Measurements from ENCODE around the gene MED13L.

The MED13L gene

DNA sequence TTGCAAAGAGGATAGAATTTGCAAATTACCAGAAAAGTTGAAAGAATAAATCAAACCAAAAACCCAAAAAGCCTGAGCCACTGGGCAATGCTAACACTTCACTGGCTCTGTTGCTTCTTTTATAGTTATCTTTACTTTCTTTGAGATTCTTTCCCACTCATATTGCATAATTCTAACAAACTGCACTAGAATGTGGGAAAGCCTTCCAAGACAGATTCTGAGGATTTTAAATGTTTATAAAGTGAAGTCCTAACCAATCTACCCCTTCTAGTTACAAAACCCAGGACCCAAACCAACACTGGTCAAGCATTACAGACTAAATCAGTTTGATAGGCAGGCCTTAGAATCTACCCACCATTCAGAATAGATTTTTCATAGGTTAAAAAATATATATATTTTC, 150.9 kb downstream of the MED13L start:
- DNase-seq (ENCODE audit: low spot score): no peak

- DNase-seq (ENCODE audit: low spot score): no peak
Measured at GRCh38 chr12:116125956-116126566, 151.4 kb downstream of the MED13L start.

DNA sequence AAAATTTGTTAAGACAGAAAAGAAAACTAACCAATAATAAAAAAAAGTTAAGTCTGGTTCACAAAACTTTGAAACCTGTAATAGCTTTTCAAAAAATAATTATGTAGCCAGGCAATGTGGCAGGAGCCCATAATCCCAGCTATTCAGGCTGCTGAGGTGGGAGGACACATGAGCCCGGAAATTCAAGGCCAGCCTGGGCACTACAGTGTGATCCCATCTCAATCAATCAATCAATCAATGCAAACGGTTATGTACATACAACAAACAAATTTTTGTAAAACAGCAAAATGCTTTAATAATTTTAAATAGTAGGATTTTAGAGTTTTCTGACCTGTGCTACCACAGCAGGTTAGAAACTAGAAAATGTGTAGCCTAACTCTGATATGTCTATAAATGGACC, 152.4 kb downstream of the MED13L start:
- no peak for DNase-seq (ENCODE audit: low spot score)

- DNase-seq (ENCODE audit: low spot score): peak; percentile 84
Measured at GRCh38 chr12:116123451-116124258, 153.8 kb downstream of the MED13L start.

DNA sequence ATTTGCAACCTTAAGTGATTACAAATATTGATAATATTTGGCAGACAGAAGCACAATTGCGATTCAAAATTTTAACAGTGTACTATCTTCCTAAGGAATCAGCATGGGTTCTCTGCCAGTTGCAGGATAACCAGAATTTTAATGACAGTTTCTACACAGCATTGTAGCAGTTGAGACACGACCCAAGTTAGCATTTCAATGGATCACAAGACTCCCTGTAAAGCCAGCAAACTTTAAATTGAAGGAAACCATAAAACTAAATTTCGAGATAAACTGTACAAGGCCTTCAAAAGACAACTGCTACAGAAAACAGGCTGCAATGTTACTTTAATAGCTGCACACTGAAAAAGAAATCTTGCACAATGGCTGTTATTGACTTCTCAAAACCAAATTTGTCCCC, 154.9 kb downstream of the MED13L start:
- DNase-seq (ENCODE audit: low spot score): no peak

DNA sequence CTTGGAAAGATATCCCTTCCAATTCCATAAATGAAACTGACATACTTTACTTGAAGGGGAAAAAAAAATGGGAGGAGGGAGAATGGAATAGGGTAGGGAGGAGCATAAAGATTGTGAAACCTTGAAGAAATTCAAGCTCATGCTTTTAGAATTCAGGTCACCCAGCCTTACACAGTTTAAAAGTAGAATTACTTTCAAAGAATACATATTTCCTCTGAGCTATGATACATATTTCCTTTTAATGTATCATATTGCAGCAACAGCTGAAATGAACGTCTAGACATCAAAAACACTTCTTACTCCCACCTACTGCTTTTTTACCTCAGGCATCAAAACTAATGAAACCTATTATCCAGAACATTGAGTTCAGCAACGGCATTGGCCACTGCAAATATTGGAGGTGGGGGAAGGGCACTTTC, 156.0 kb downstream of the MED13L start:
- DNase-seq (ENCODE audit: low spot score): no peak

DNA sequence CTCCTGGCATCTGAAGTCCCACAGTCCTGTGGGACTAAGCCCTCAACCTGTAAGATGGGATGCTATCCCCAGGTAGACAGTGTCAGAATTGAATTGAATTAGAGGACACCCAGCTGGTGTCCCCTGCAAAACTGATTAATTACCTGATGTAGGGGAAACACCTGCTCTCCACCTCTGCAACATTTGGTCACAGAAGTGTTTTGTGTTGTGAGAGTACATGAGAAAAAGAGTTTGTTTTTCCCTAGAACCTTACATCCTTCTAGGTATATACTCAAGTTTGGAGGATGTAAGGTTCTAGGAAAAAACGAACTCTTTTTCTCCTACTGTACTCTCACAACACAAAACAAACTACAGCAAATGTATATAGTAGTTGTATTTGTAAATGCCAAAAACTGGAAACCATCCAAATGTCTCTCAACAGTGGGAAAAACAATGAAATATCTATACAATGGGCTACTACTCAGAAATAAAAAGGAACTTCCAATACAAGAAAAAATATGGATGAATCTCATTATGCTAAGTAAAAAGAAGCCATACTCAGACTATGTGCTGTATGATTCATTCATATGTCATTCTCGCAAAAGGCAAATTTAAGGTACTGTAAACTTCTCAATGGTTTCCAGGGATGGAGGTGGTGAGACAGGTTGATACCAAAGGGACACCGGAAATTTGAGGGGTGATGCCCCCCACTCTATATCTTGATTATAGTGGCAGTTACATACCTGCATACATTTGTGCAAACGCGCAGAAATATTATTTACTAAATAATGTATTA, 160.7 kb downstream of the MED13L start:
- DNase-seq (ENCODE audit: low spot score): no peak

GRCh38 chr12:116113398-116114130, 163.9 kb downstream of the MED13L start:
- no peak for DNase-seq (ENCODE audit: low spot score)

DNA sequence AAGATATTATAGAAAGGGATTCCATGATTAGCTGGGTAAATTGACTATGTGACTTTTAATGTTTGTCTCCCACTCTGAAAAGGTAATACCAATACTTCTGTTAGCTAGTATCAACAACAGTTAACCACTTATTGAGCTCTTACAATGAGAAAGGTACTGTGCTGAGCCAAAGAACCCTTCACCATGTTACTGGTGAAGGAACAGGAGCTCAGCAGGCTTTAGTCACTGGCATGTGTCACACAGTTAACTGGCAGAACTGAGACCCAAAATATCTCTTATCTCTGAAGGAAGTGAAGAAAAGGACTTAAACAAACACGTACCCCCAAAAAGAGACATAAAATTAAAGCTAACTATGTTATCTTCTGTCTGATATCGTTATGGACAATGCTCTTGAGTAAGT, 170.6 kb downstream of the MED13L start:
- DNase-seq (ENCODE audit: low spot score): no peak

GRCh38 chr12:116104167-116104767, 173.2 kb downstream of the MED13L start:
- DNase-seq (ENCODE audit: low spot score): no peak

DNA sequence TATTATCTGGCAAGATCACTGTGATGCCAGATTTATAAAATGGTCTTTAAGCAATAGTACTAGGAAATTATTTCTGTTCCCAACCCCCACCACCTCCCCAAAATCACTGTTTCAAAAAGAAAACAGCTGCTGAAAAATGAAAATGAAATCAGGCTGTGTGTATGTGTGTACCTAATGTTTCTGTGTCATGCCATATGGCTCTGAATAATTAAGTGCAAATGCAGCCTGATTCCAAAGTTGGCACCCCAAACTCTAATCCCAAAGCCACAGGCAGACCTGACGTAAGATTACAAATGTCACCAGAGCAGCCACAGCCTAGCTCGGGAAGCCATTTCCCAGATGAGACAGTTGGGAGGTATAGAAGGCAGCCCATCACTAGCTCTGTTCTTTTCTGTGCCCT, 175.5 kb downstream of the MED13L start:
- no peak for DNase-seq (ENCODE audit: low spot score)

DNA sequence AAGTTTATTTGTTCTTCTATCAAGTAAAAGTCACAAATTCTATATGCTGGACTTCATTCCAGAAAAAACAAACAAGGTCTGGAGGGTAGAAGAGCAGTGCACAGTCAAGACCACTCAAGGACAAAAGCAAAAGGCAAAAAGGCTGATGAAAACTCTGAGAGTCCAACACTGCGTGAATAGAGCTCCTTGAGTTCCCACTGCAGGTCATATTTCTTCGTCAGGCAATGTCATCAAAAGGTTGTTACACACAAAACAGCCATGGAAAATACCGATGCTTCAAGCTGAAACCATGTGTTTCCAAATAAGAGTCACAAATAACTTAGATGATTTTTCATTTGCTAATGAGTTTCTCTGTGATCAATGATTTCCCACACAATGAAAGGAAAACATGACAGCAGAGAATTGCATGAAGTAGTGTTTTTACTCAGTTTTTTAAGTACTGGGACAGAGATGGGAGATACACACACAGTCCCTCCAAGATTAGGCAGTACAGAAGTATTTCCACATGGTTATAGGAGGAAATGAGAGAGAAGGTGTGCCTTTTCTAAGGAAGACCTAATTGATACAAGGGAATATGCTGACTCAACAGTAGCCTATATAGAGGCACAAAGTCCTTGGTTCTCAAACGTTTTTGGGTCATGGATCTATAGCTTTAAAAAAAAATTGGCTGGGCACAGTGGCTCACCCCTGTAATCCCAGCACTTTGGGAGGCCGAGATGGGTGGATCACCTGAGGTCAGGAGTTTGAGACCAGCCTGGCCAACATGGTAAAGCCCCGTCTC, 177.7 kb downstream of the MED13L start:
- no peak for DNase-seq (ENCODE audit: low spot score)

GRCh38 chr12:116096874-116097273, 180.6 kb downstream of the MED13L start:
- no peak for DNase-seq (ENCODE audit: low spot score)

- no peak for DNase-seq (ENCODE audit: low spot score)
Measured at GRCh38 chr12:116094475-116094874, 183.0 kb downstream of the MED13L start.

DNA sequence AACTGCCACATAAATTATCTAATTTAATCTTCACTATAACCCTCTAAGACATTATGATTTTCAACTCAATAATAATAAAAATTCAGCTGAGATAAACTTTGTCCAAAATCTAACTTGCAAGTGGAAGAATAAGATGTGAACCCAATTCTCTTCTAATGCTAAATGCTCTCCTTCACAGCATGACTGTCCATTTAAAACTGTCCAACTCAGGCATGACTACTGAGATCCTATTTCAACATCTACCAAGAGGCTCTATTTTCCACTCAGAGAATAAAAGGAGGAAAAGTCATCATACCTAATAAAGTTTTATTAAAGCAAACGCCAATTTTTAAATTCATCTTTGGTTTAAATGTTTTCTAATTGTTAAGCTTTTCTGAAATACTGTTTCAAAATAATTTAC, 183.6 kb downstream of the MED13L start:
- no peak for DNase-seq (ENCODE audit: low spot score)

- no peak for DNase-seq (ENCODE audit: low spot score)
Measured at GRCh38 chr12:116092776-116093175, 184.7 kb downstream of the MED13L start.

DNA sequence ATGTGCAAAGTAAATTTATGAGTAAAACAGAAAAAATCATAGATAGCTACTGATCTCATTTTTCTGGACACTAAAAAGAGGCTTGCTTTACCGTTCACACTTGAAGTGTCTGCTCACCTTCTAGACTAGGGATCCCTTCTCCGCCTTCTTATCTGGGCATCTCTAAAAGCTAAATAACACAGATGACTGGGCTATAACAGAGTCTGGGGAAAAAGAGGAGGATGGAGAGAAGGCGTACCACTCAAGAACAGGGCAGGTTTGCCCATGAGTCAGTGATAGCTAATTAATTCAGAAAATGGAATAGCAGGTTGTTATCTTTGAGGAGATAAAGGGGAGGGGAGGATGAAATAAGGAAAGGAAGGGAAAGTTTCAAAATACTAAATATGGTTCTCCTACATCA, 185.3 kb downstream of the MED13L start:
- no peak for DNase-seq (ENCODE audit: low spot score)

- DNase-seq (ENCODE audit: low spot score): no peak
Measured at GRCh38 chr12:116091579-116091978, 185.9 kb downstream of the MED13L start.

GRCh38 chr12:116090516-116090915, 187.0 kb downstream of the MED13L start:
- DNase-seq (ENCODE audit: low spot score): no peak

DNA sequence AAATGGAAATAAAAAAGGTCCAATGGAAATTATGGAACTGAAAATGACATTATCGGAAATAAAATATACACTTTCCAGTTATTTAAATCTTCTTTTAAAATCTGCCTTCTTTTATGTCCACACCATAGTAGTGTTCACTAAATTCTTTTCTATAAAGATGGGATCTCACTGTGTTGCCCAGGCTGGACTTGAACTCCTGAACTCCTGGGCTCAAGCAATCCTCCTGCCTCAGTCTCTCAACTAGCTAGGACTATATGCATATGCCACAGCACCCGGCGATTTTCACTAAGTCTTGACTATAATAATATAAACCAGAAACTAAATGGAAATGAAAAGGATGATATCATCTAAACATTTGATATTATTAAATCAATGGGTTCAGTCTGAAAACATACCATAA, 188.4 kb downstream of the MED13L start:
- DNase-seq (ENCODE audit: low spot score): no peak

GRCh38 chr12:116087962-116088361, 189.5 kb downstream of the MED13L start:
- no peak for DNase-seq (ENCODE audit: low spot score)
